Stimulated activated CD4-positive, alpha-beta T cell treated with anti-CD3 and anti-CD28 coated beads, Interleukin-1b, Interleukin-23, amount 100 ng/mL, for 24 hours (primary cell): Measurements from ENCODE around the gene GMFB.

Source experiments
- DNase-seq, 4 experiments: peaks; one replicate each; pipeline ENCODE4 v3.0.0-alpha.2; 2020; ENCODE audit warnings: low read depth in 4 of 4, low spot score in 1 of 4

GMFB gene

GRCh38 chr14:54493293-54493692 is 4.5 kb upstream of the GMFB start:
- DNase-seq, result no peak

GRCh38 chr14:54490445-54491175 is 1.8 kb upstream of the GMFB start:
- DNase-seq, result no peak

GRCh38 chr14:54489731-54490444 is 1.1 kb upstream of the GMFB start:
- DNase-seq, result no peak

- DNase-seq, result no peak
Measured at GRCh38 chr14:54489318-54489683, 521 bp upstream of the GMFB start.

- DNase-seq, result no peak
Measured at GRCh38 chr14:54488318-54488645, 498 bp downstream of the GMFB start.

GRCh38 chr14:54487771-54488170 is 1.0 kb downstream of the GMFB start:
- DNase-seq, result no peak

- no peak for DNase-seq
Measured at GRCh38 chr14:54486685-54487084, 2.1 kb downstream of the GMFB start.

GRCh38 chr14:54483846-54484245 is 4.9 kb downstream of the GMFB start:
- no peak for DNase-seq

GRCh38 chr14:54483073-54483745 is 5.6 kb downstream of the GMFB start:
- DNase-seq, result no peak

- DNase-seq, result no peak
Measured at GRCh38 chr14:54481695-54482094, 7.1 kb downstream of the GMFB start.

GRCh38 chr14:54480830-54481562 is 7.8 kb downstream of the GMFB start:
- DNase-seq, result no peak

- DNase-seq, result no peak
Measured at GRCh38 chr14:54478636-54479215, 10.1 kb downstream of the GMFB start.

- DNase-seq, result no peak
Measured at GRCh38 chr14:54475911-54476310, 12.9 kb downstream of the GMFB start.

- no peak for DNase-seq
Measured at GRCh38 chr14:54475187-54475899, 13.4 kb downstream of the GMFB start.

- DNase-seq, result no peak
Measured at GRCh38 chr14:54474232-54474793, 14.5 kb downstream of the GMFB start.

GRCh38 chr14:54472315-54472714 is 16.5 kb downstream of the GMFB start:
- DNase-seq, result no peak

GRCh38 chr14:54471641-54472040 is 17.1 kb downstream of the GMFB start:
- no peak for DNase-seq

GRCh38 chr14:54470701-54471100 is 18.1 kb downstream of the GMFB start:
- no peak for DNase-seq

GRCh38 chr14:54467280-54467679 is 21.5 kb downstream of the GMFB start:
- DNase-seq, result no peak

GRCh38 chr14:54465654-54466053 is 23.1 kb downstream of the GMFB start:
- no peak for DNase-seq
